GM18858 (cell line): ENCODE results near the gene MREG.
A peak's percentile ranks its signal among the peaks of the same experiment; 100 is the strongest.
"Not testable (repeated sequence)": the region's sequence is repeated elsewhere in the genome, so short reads cannot be mapped to it uniquely, and the experiment has no call there.

Source experiments
- ATAC-seq: cut with Tn5 transposase; IDR thresholded peaks from one replicate; pipeline ENCODE4 v1.9.1; 2021; ENCODE audit not compliant: unreplicated experiment

MREG gene

DNA sequence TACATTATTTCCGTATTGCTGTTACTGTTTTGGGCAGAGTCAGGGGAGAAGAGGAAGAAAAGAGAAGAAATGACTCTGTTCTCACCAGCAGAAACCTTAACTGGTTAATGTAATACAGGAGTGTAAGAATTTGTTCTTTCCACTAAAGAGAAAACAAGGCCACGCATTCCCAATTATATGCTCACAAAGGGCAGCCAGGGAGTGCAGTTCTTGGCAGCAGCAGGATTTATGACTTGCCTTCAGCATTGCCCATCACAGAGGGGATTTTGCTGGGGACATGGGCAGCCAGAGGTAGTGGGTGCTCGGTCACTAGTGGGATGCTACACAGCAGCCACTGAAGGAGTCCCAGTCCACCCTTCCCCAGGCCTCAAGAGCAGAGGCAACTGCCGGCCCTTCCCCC, 18.4 kb downstream of the MREG start:
- ATAC-seq = no peak

GRCh38 chr2:215988556-215989207, 24.7 kb downstream of the MREG start:
- not testable (repeated sequence) for ATAC-seq

DNA sequence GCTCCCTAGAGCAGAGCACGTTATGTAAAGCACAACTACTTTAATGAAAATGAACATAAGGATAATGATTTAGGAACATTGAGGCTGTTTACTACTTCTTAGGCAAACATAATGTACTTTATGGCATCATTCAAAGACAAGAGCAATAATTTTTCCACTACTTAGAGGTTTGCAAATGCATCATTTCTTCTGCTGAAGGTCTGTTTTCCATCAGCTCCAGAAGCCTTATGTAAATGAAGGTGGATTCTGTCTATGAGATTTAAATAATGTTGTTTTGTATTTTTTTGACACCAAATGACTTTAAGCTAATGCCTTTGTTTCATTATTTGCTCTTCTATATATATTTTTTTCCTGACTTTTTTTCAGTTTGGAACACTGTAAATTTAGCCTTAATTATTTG, 28.1 kb downstream of the MREG start:
- ATAC-seq = no peak

DNA sequence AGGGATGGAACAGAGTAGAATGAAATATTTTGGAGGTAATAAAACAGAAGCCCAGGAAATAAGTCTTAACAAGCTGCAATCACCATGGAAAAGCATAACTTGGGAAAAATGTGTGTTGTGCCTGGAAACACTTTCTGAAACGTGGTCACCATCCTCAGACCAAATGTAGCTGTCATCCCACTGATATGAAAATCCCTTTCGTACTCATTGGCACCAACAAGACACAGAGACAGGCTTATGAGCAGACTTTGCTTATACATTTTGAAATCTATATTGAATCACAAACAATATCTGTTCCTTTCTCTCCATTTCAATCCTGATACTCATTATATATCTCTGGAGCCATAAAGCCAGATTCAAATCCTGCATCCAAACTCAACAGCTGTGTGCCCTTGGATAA, 28.7 kb downstream of the MREG start:
- ATAC-seq = no peak

DNA sequence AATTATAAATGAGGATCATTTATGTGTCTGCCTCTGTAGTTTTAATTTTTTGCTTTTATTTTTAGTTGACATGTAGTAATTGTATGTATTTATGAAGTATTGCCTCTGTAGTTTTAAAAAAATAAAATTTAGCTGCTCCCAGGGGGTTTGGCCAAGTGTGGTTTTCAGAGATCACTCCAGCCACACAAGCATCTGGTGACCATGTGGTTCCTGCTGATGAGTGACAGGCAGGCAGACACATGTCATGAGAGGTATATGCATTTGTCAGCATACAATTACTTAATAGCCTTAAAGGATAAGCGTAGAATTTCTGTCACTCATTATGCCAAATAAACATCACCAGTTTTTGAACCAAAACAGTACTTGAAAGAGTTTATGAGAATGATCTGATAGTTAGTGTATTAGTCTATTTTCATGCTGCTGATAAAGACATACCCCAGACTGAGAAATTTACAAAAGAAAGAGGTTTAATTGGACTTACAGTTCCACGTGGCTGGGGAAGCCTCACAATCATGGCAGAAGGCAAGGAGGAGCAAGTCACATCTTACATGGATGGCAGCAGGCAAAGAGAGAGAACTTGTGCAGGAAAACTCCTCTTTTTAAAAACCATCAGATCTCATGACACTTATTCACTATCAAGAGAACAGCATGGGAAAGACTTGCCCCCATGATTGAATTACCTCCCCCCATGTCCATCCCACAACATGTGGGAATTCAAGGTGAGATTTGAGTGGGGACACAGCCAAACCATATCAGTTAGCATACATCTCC, 29.6 kb downstream of the MREG start:
- no peak for ATAC-seq

GRCh38 chr2:215982465-215982875, 30.9 kb downstream of the MREG start:
- peak; percentile 51 for ATAC-seq

DNA sequence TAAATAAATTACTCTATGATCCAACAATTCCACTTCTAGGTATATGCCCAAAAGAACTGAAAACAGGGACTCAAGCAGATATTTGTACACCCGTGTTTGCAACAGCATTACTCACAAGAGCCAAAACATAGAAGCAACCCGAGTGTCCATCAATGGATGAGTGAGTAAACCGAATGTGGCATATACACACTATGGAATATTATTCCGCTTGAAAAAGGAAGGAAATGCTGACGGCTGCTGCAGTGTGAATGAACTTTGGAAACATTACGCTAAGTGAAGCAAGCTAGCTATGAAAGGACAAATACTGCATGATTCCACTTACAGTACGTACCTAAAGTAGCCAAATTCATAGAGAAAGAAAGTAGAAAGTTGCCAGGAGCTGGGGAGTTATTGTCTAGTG, 32.2 kb downstream of the MREG start:
- no peak for ATAC-seq

- ATAC-seq = peak; percentile 49
These were observed 33.7 kb downstream of the MREG start for GRCh38 chr2:215979620-215980019.

DNA sequence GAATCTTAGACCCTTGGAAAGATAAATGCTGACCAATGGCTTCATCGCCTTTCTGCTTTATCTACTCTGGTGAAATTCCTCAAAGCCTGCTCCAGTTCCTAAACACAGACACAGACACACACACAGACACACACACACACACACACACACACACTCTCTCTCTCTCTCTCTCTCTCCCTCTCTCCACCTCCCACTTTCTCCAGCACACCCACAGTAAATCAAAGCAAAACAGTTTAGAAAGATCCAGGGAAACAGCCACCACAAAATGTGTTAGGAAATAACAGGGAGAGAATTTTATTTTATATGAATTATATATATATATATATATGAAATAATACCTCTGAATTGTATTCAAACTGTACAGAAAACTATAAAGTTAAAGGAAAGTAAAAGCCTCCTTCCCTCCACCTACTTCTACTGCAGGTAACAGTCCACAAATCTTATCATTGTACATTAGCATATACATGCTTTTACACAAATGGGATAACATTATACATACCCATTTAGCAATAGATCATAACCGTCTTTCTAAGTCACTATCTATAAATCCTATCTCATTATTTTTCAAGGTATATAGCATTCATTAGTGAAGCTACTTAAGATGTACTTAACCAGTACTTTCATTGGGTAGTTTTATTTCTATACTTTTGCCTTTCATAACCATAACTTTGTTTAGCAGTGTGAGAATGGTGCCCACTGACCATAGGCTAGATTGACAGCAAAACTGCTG, 38.5 kb downstream of the MREG start:
- ATAC-seq = no peak

DNA sequence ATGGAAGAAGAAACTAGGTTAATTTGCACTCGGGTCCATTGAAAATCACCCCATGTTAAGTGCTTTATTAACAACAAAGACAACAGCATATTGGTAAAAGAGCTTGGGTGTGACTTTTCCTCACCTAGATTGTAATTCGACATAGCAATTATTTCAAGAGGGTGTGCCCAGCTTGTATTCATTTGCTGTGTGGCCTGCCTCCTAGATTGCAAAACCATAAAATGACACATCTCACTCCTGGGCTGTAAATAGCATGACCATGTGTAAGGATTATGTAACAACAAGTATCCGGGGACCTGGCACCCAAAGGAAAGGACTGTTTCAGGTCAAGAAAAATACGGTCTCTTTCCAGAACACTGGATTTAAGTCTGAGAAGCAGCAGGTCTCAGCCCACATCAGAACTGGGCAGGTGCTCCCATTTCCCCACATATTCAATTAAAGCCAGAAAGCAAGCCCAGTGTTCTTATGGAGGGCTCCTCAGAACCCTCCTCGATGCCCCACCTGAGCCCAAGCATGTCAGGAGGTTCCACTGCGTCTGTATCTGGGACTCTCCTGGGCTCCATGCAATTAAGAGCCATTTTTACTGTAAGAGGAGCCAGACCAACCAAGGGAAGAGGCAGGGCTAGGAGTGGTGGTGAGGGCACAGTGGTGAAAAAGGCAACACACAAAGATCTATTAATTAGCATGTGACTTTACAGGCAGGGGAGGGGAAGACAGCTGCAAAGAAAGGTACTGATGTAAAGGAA, 39.2 kb downstream of the MREG start:
- no peak for ATAC-seq

DNA sequence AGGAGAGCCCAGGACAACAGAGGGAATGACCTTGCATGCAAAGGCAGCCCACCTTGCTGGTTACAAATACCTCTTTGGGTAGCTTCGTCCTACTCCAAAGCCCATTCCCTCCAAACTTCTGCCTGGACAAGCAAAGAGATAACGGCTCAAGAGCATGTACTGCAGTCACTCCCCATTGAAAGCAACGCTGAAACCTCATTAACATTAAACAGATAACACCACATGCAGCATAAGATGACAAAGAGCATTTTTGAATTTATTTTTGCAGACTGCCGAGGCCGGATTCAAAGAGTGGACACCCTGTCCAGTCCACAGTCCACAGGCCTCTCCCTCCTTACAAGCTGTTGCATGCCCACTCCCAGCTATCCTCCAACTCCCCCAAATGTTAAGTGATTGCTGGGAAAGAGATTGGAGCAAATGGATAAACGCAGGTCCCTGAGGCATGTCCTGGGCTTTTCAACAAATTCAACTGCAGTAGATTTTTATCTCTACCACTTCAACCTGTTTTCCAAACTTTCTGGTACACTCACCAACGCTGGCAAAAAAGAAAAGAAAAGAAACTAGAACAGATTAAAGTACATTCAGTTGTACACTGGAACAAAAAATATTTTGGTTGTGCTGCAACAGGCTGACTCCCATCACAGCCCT, 40.1 kb downstream of the MREG start:
- ATAC-seq = no peak

GRCh38 chr2:215971671-215972070, 41.7 kb downstream of the MREG start:
- no peak for ATAC-seq

DNA sequence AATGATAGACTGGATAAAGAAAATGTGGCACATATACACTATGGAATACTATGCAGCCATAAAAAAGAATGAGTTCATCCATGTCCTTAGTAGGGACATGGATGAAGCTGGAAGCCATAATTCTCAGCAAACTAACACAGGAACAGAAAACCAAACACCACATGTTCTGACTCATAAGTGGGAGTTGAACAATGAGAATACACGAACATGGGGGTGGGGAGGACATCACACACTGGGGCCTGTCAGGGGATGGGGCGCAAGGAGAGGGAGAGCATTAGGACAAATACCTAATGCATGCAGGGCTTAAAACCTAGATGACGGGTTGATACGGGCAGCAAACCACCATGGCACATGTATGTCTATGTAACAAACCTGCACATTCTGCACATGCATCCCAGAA, 42.5 kb downstream of the MREG start:
- not testable (repeated sequence) for ATAC-seq

DNA sequence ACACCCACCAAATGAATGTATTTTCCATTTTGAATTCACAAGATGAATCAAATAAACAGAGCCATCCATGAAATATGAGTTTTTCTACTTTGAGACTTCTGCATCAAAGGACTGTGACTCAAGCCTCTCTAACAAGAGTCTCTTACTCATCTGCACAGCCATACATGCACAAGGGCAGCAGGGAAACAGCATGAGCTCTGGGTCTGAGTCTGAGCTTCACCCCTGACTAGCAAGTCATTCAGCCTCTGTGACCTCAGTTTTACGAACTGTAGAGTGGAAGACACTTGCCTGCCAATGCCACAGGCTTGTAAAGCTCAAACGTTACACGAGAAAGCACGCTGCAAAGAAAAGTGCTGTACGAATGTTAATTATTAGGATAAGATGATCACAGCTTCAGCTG, 42.9 kb downstream of the MREG start:
- ATAC-seq = no peak

GRCh38 chr2:215969131-215969841, 44.1 kb downstream of the MREG start:
- ATAC-seq = no peak

DNA sequence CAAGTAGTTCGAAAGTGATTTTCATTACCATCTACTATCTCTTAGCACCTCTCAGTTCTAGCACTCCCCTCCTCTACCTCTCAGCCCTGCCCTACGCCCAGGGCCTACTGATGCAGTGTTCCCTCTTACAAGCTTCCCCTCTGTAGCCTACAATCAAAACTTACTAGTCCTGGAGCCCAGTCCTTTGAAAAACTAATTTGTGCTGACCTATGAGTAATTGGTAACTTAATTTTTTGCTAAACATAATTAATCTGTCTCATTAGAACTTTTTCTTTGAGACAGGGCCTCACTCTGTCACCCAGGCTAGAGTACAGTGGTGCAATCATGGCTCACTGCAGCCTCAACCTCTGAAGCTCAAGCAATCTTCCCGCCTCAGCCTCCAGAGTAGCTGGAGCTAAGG, 44.9 kb downstream of the MREG start:
- no peak for ATAC-seq

DNA sequence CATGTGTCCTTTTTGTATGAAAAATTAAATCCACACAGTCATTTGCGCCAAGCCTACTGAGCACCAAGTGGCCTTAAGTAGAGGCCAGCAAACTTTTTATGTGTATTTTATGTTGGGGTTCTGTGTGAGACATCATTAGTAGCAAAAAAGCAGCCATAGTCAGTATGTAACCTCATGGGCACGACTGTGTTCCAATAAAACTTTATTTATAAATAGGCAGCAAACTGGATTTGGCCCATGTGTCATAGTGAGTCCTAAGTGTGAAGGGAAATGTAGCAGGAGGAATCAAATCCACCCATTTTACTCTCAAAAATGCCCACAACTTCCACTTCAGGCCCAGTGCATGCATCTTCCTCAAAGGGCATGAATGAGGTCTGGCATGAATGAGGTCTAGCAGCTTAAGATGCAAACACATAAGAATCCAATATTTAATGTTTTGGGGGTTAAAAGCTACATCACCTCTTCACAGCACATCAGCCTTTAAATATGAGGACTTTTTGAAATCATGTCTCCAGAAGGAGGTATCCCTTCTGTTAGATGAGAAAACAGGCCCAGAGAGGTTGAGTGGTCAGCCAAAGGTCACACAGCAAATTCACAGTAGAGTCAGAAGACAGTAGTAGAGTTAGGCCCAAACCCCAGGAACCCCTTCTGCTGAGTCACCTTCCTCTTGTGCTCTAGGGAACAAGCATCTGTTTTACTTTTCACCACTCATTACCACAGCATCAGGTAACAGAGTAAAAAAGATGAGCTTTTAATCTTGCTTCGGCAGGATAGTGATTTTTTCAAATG, 45.6 kb downstream of the MREG start:
- ATAC-seq = no peak

DNA sequence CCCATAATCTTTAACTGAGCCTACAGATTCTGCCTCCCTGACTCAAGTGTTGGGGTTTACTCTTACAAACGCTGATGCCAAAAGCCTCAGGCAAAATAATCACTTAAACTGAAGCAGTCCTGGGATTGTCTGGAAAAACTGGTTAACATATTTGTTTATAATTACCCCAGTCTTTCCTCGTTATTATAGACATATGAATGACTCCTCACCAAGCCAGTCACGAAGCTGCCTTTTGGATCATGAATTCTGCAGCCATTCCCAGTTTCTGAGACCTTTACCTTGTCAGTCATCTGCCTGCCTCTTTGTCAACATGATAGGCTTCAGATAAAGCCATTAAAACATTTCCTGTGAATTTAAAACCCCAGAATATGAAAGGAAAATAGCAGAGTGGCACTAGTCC, 46.4 kb downstream of the MREG start:
- no peak for ATAC-seq

GRCh38 chr2:215966274-215966673, 47.1 kb downstream of the MREG start:
- ATAC-seq = no peak
